K562 (cell line): ENCODE data around the gene VSTM2B. TPM values are rescaled to one million over a fixed set of nuclear protein-coding genes. Genes with fewer than 3 reads are reported as not detected.

Experiments
- ATAC-seq: fragments of 200-7000 bp; cut with Tn5 transposase; 3 replicates; pipeline ENCODE4 v1.9.1; 2020; ENCODE audit warnings: moderate library complexity
- BruUV-seq: library from RNA; stranded (reverse); fragments of 400-500 nt; replicated peaks from 2 replicates; lab custom pipeline; 2021; lab: Mats Ljungman, UMichigan
- CTCF ChIA-PET: fragments of 300-600 bp; formaldehyde crosslinking; extraction: SDS; loops from one replicate; lab custom pipeline; 2021; ENCODE audit warnings: low intra/inter-chr PET ratio; lab: Yijun Ruan, JAX
- POLR2A ChIA-PET: fragments of 300-600, 350-650 bp; sonication (Branson Sonifier 250); formaldehyde crosslinking; extraction: SDS; loops from one replicate; lab custom pipeline; 2021; ENCODE audit warnings: antibody characterized with exemption, inconsistent platforms; lab: Yijun Ruan, JAX
- DNase-seq, 4 experiments: peaks; one replicate each; pipeline versions ENCODE4 v3.0.0 to v3.0.0-alpha.2; 2011 to 2018; ENCODE audit warnings: low spot score in 3 of 4, mixed read lengths in 3 of 4; ENCODE audit errors: extremely low read depth in 1 of 4
- FAIRE-seq: peaks from 2 replicates; lab custom pipeline; 2011; peaks lifted over from hg19 to GRCh38; lab: Jason Lieb, UNC
- H2AFZ ChIP-seq: 2 replicates; pipeline ENCODE4 v1.6.0; 2011; ENCODE audit warnings: low read depth, low read length, control low read depth, inconsistent platforms
- H3K27ac ChIP-seq: fragments of 200-600 bp; 3 replicates; pipeline ENCODE4 v1.8.0; 2011; ENCODE audit warnings: low read depth, mild to moderate bottlenecking, control low read depth, inconsistent platforms, low read length, moderate library complexity, mixed read lengths; ENCODE audit errors: extremely low read depth
- H3K27me3 ChIP-seq, 2 experiments: fragments of 300-600 bp in 1 of 2; 2 replicates in 1 of 2; 3 replicates in 1 of 2; pipeline versions ENCODE4 v1.6.0 to v1.8.0; 2011; ENCODE audit warnings: inconsistent platforms in 2 of 2, low read length in 2 of 2, mild to moderate bottlenecking in 1 of 2, mixed read lengths in 1 of 2, moderate library complexity in 1 of 2; ENCODE audit not compliant: control insufficient read depth in 2 of 2, insufficient read depth in 2 of 2
- H3K36me3 ChIP-seq: fragments of 300-600 bp; 3 replicates; pipeline ENCODE4 v1.8.0; 2011; ENCODE audit warnings: mild to moderate bottlenecking, low read length, inconsistent platforms; ENCODE audit not compliant: control insufficient read depth, insufficient read depth
- H3K4me1 ChIP-seq, 2 experiments: fragments of 200-600 bp in 1 of 2; replicated peaks in 1 of 2; 2 replicates in 1 of 2; 3 replicates in 1 of 2; pipeline versions ENCODE4 v1.5.1 to v1.8.0; 2011; ENCODE audit warnings: inconsistent platforms in 2 of 2, low read length in 2 of 2, mild to moderate bottlenecking in 1 of 2, mixed read lengths in 1 of 2, moderate library complexity in 1 of 2; ENCODE audit not compliant: control insufficient read depth in 2 of 2, insufficient read depth in 2 of 2
- H3K4me2 ChIP-seq: 2 replicates; pipeline ENCODE4 v1.6.1; 2011; ENCODE audit warnings: low read length, control low read depth, inconsistent platforms, mixed read lengths; ENCODE audit not compliant: insufficient read depth
- H3K4me3 ChIP-seq: fragments of 200-600 bp; sonication (generic), shearing (Covaris generic); 2 replicates; pipeline ENCODE4 v1.5.1; 2016; ENCODE audit warnings: control low read depth, inconsistent platforms
- H3K79me2 ChIP-seq: fragments of 200-600 bp; 3 replicates; pipeline ENCODE4 v1.8.0; 2011; ENCODE audit warnings: low read length, inconsistent platforms; ENCODE audit not compliant: control insufficient read depth, insufficient read depth
- H3K9ac ChIP-seq, 2 experiments: 2 replicates each; pipeline versions ENCODE4 v1.6.0 to v1.6.1; 2011; ENCODE audit warnings: low read depth in 2 of 2, low read length in 2 of 2, control low read depth in 1 of 2, inconsistent platforms in 1 of 2, mild to moderate bottlenecking in 1 of 2, mixed read lengths in 1 of 2; ENCODE audit not compliant: insufficient read depth in 1 of 2
- H3K9me1 ChIP-seq: one replicate; pipeline ENCODE4 v1.6.0; 2011; ENCODE audit warnings: inconsistent platforms, mild to moderate bottlenecking, low read length, moderate library complexity; ENCODE audit not compliant: control insufficient read depth, insufficient read depth
- H3K9me3 ChIP-seq: replicated peaks from 2 replicates; pipeline ENCODE4 v1.5.1; 2011; ENCODE audit warnings: low read depth, low read length, inconsistent platforms; ENCODE audit not compliant: control insufficient read depth, insufficient read depth
- H4K20me1 ChIP-seq: replicated peaks from 2 replicates; pipeline ENCODE4 v1.6.1; 2011; ENCODE audit warnings: low read length, inconsistent platforms, mixed read lengths; ENCODE audit not compliant: control insufficient read depth, insufficient read depth
- C11orf30 ChIP-seq: fragments of 450-650 bp; IDR thresholded peaks from 2 replicates; pipeline ENCODE4 v1.6.1; 2016; ENCODE audit warnings: low read depth, mild to moderate bottlenecking
- FOXA1 ChIP-seq: fragments of 450-650 bp; IDR thresholded peaks from 2 replicates; pipeline ENCODE4 v1.6.1; 2016; ENCODE audit warnings: mild to moderate bottlenecking, borderline replicate concordance
- KDM2B ChIP-seq: fragments of 250-450 bp; sonication (Bioruptor Pico); IDR thresholded peaks from 2 replicates; pipeline ENCODE4 v1.8.0; 2021; ENCODE audit warnings: mild to moderate bottlenecking, moderate library complexity
- MNT ChIP-seq, 2 experiments: fragments of 450-650 bp; conservative IDR thresholded peaks; 2 replicates each; pipeline ENCODE4 v1.6.1; 2017; ENCODE audit warnings: mild to moderate bottlenecking in 2 of 2, moderate library complexity in 2 of 2
- POLR2AphosphoS2 ChIP-seq: IDR thresholded peaks from 2 replicates; pipeline ENCODE4 v1.6.1; 2012; ENCODE audit warnings: low read length, improper control_type of control experiment
- POLR2B ChIP-seq: fragments of 450-650 bp; IDR thresholded peaks from 2 replicates; pipeline ENCODE4 v1.6.1; 2018; ENCODE audit warnings: low read depth; ENCODE audit not compliant: partially characterized antibody
- STAT6 ChIP-seq: sonication (generic); formaldehyde crosslinking; IDR thresholded peaks from 2 replicates; pipeline ENCODE4 v1.8.1; 2023; ENCODE audit warnings: mild to moderate bottlenecking, missing genetic modification reagents
- TEAD1 ChIP-seq, 2 experiments: fragments of 450-650 bp in 1 of 2; sonication (generic) in 1 of 2; formaldehyde crosslinking; IDR thresholded peaks; 2 replicates each; pipeline versions ENCODE4 v1.4.0 to v1.8.0; 2020 to 2022; ENCODE audit warnings: mild to moderate bottlenecking in 2 of 2, missing genetic modification reagents in 1 of 2
- WGBS: fragments of 100-300 bp; shearing (Covaris generic); methylation state at CpG from one replicate; pipeline ENCODE4 v1.1.6; 2016; ENCODE audit warnings: low coverage, mixed read lengths; ENCODE audit not compliant: insufficient coverage; ENCODE audit errors: missing lambda C conversion rate; 5-methylcytosine and 5-hydroxymethylcytosine counted together
- in situ Hi-C: fragments of 300-500 bp; cut with MboI; formaldehyde crosslinking; loops from 4 replicates; pipeline ENCODE4 v1.15.0; 2018; ENCODE audit warnings: inconsistent platforms, mixed read lengths
- intact Hi-C: fragments of 100-400 bp; cut with micrococcal nuclease; formaldehyde crosslinking; loops from 2 replicates; pipeline ENCODE4 v1.14.2; 2022
- polyA plus RNA-seq, 8 experiments: library from polyadenylated mRNA; depleted of rRNA in 4 of 8; stranded (reverse) in 5 of 8; unstranded in 3 of 8; fragments of >200 nt; fragmentation: Nextera tagmentation in 2 of 8; fragmentation: Illumina TruSeq in 1 of 8; extraction: Ambion mirVana in 2 of 8; extraction: Trizol in 1 of 8; gene quantifications; 2 replicates each; pipeline versions ENCODE4 v1.2.1 to v1.2.3, GENCODE V29; 2011 to 2014; ENCODE audit warnings: inconsistent platforms in 1 of 8, missing spikeins in 1 of 8
- total RNA-seq, 7 experiments: library from RNA; depleted of rRNA in 6 of 7; stranded (reverse); fragments of >200 nt in 6 of 7; fragmentation: Illumina TruSeq in 2 of 7; extraction: Trizol in 2 of 7; gene quantifications; 2 replicates each; pipeline versions ENCODE4 v1.2.1 to v1.2.3, GENCODE V29; 2011 to 2021; ENCODE audit warnings: low replicate concordance in 1 of 7
- TF ChIP-seq, protein P1 (sequence below): IDR thresholded peaks from 2 replicates; pipeline ENCODE4 v1.6.1; 2012; ENCODE audit warnings: low read depth, low read length, improper control_type of control experiment, borderline replicate concordance
- TF ChIP-seq, protein P2 (sequence below): fragments of 250-450 bp; sonication (Bioruptor Pico); IDR thresholded peaks from 2 replicates; pipeline ENCODE4 v1.5.0; 2021; ENCODE audit warnings: mild to moderate bottlenecking, moderate library complexity

The VSTM2B gene
- total and polyA plus RNA-seq, 9 of the 15 experiments (the other 6 are each of a cell fraction or from before 2014, with no cell fraction given), result not detected

GRCh38 chr19:29560313-29561075 is 34.7 kb downstream of the VSTM2B start (continued):
- TF ChIP-seq MNT (conservative IDR thresholded peaks at IDR 0.05) (no peak), C11orf30 (no peak)
- TF ChIP-seq, protein P1, sequence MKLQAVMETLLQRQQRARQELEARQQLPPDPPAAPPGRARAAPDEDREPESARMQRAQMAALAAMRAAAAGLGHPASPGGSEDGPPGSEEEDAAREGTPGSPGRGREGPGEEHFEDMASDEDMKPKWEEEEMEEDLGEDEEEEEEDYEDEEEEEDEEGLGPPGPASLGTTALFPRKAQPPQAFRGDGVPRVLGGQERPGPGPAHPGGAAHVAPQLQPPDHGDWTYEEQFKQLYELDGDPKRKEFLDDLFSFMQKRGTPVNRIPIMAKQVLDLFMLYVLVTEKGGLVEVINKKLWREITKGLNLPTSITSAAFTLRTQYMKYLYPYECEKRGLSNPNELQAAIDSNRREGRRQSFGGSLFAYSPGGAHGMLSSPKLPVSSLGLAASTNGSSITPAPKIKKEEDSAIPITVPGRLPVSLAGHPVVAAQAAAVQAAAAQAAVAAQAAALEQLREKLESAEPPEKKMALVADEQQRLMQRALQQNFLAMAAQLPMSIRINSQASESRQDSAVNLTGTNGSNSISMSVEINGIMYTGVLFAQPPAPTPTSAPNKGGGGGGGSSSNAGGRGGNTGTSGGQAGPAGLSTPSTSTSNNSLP, result no peak

GRCh38 chr19:29561601-29562000 is 35.8 kb downstream of the VSTM2B start:
- Histone ChIP-seq H3K27ac (no peak overlapping the region), H3K36me3 (no peaks in the 10 kb centered on the region), H3K9ac (no peak overlapping the region), H4K20me1 (no peaks in the 10 kb centered on the region), H3K79me2 (no peaks in the 10 kb centered on the region), H3K9me1 (no peaks in the 10 kb centered on the region), H3K4me2 (no peak overlapping the region), H3K4me3 (no peak overlapping the region), H2AFZ (no peak overlapping the region), H3K9me3 (no peaks in the 10 kb centered on the region), H3K27me3 (peaks cover 6 to 33% of the 10 kb centered on the region in 2 experiments; a peak in 4 of 5 replicates)
- ChIA-PET CTCF (no interaction called here), POLR2A (interaction anchor here (0.7 to 2.6 kb wide), 2 partner anchors 14 to 22 kb away, joined by 3 to 8 read pairs; no protein-coding TSS in a partner anchor)
- ATAC-seq, result no peak
- no peak for FAIRE-seq
- WGBS, result 0% methylated on average over 9 of the region's 9 CpGs
- no peak for DNase-seq
- intact Hi-C loops, result no loop called here
- no TSS peak for BruUV-seq
- in situ Hi-C loops, result no loop called here
- TF ChIP-seq TEAD1 (CRISPR knock-in tag; IDR thresholded peaks at IDR 0.05), result no peak
- no peak for TF ChIP-seq FOXA1
- no peak for TF ChIP-seq POLR2AphosphoS2
- no peak for TF ChIP-seq POLR2B
- TF ChIP-seq KDM2B (CRISPR knock-in tag), result no peak
- TF ChIP-seq, protein P2, sequence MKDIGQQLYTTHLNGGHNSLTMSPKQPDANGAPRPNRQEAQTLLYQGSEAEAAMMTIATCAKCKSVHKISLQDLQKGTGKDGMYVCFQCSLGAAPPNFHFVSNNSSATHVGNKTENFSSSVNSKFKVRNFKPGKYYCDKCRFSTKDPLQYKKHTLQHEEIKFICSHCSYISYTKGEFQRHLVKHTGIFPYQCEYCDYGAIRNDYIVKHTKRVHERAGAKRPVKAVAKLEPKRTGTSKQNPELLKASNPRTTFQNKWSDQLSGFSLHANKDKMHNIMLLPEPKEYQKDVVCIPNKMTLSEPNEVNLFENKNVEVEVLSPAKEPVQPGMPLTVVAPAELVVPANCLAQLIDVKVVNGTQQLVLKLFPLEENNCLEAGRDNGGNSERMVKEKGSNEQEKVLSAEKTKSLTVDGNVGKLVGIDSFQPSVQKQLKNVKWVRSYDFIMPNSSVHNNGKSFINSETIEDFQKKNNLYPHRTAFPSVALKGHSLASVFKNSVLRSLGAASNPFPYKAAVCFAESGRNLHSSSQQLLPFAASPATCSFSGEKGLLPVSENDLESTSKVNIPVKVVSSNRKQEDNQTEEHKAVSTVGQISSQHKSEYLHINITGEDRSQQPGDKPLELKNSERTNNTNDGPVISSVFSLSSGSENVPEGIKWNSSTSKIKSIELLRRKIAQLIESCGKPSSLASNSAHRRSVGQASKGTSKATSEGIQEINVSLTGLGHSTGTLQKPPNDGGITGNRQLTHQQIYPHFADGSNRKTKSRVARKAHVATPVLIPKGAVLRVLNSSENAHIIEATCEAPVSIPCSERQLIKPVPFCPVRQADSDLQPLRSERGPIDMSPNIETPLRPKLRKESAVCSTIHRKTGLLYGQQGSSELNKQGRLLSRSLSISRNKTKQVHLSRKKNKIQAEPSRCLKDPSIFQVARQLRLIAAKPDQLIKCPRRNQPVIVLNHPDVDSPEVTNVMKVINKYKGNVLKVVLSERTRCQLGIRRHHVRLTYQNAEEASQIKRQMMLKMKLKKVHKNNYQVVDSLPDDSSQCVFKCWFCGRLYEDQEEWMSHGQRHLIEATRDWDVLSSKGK (CRISPR knock-in tag), result no peak
- TF ChIP-seq STAT6, result no peak
- TF ChIP-seq, all 486 proteins: peak for 0
- no peaks in the 10 kb centered on the region for H3K4me1 ChIP-seq
